Activated T-helper 1 cell treated with anti-CD3 and anti-CD28 coated beads, Interleukin-2, amount 50 U/mL, for 16 hours (primary cell): Measurements from ENCODE around the gene RYR3.
A peak's percentile ranks its signal among the peaks of the same experiment; 100 is the strongest.

ENCODE experiments used
- DNase-seq, 2 donors: peaks; one replicate each; pipeline ENCODE4 v3.0.0-alpha.2; 2020; ENCODE audit warnings: low read depth in 1 of 2, low spot score in 1 of 2

Gene RYR3

DNA sequence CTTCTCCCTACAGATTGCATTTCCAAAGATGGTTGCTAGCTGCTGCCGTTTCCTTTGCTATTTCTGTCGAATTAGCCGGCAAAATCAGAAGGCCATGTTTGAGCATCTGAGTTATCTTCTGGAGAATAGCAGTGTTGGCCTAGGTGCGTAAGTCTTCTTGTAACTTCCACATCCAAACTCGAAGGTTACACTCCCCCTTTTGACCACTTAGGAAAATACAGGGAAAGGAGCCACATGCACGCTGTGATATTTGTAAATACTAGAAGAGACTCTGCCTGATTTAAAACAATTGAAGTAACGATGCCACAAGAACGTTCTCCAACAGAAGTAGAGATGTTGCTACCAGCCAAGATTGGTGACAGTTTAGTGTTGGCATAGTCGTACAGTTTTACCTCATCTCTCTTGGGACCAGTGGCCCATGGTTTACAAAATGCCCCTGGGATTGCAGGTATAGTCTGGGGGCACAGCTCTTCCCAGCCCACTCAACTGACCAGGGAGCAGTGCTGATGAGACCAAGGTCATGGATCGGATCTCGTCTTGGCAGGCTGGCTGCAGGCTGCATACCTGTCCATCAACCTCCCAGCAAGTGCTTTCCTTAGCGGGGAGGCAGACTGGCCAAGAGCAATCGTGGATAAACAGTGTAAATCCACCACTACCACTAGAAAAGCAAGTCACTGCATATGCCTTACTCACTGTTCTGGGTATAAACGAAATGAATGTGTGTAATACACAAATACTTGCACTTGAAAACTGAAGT, 389.1 kb downstream of the RYR3 start:
- DNase-seq: no peak

DNA sequence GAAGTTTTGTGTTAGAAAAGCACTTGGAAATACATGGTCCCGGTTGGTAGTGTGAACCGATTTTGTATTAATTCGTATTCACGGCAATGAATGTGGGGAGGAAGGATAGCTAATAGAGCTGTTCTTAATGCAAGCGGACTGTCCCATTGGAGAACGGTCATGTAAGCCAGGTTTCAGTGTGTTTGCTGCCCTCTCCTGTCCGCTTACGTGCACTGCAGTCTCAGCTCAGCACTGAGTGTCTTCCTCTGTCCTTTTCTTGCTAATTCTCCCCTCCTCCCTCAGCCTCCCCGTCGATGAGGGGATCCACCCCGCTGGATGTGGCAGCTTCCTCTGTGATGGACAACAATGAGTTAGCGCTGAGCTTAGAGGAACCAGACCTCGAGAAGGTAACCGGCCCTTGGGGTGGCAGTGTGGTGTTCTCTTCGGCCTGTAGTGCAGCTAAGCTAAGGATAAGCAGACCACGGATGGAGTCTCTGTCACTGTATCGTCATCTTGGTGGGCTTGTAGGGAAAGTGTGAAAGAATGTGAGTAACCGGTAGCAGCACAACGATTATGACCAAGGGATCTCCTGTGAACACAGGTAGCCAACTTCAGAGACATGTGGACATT, 390.0 kb downstream of the RYR3 start:
- DNase-seq: peak; percentile 26 to 33

DNA sequence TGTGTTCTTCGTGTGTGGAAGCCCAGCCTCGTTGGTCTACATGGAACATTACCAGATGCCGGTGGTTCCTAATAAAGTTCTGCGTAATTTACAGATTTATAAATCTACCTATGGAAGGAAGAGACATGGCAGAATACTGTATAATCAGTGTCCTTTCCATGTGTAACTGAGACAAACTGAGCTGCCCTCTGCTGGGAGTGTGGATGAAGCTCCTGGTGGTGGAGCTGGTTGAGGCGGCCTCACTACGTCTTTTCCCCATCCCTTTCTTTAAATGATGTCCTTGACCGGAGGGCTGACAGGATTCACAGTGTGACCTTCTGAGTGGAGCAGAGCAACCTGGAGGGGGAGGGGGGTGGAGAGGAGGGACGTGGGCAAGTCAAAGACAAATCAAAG, 390.5 kb downstream of the RYR3 start:
- DNase-seq: no peak

DNA sequence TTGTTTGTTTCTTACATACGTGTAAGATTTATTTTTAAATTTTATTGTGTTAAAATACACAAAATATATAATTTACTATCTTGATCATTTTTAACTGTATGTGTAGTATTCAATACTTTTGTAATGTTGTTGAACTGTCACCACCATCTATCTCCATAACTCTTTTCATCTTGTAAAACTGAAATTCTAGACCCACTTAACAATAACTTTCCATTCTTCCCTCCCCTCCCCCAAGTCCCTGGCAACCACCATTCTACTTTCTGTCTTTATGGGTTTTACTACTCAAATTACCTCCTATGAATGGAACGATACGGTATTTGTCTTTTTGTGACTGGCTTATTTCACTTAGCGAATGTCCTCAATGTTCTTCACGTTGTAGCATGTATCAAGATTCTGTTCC, 395.4 kb downstream of the RYR3 start:
- no peak for DNase-seq

DNA sequence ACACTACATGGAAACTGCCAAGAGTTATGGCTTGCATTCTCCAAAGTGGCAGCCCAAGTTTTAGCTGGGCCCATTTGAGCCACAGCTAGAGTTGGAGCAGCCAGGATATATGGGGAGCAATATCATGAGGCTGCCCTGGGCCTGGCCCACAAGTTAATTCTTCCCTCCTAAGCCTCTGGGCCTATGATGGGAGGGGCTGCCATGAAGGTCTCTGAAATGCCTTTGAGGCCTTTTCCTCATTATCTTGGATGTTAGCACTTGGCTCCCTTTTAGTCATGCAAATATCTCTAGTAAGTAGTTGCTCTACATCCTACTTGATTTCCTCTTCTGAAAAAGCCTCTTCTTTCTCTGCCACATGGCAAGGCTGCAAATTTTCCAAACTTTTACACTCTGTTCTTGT, 400.0 kb downstream of the RYR3 start:
- no peak for DNase-seq

DNA sequence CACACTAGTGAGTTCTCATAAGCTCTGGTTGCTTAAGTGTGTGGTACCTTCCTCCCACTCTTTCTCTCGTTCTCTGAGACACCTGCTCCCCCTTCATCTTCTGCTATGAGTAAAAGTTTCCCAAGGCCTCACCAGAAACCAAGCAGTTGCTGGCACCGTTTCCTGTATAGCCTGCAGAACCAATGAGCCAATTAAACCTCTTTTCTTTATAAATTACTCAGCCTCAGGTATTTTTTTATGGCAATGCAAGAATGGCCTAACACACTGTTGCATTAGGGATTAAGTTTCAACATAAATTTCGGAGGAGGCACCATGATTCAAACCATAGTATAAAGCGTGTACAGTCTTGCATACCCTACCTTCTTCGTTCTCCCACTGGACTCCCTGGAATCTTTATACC, 405.3 kb downstream of the RYR3 start:
- DNase-seq: no peak

DNA sequence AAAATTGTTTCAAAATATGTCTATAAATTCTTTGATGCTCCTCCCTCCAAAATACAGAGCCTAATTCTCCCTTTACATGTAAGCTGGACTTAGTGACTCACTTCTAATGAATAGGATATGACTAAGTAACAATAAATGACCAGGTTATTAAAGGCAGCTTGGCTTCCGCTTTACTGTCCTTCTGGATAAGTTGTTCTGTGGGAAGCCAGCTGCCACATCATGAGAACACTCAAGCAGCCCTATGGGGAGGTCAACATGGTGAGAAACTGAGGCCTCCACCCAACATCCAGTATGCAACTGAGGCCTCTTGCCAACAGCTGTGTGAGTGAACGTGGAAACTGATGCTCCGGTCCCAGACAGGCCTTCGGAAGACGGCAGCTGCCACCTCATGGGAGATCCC, 410.2 kb downstream of the RYR3 start:
- no peak for DNase-seq

DNA sequence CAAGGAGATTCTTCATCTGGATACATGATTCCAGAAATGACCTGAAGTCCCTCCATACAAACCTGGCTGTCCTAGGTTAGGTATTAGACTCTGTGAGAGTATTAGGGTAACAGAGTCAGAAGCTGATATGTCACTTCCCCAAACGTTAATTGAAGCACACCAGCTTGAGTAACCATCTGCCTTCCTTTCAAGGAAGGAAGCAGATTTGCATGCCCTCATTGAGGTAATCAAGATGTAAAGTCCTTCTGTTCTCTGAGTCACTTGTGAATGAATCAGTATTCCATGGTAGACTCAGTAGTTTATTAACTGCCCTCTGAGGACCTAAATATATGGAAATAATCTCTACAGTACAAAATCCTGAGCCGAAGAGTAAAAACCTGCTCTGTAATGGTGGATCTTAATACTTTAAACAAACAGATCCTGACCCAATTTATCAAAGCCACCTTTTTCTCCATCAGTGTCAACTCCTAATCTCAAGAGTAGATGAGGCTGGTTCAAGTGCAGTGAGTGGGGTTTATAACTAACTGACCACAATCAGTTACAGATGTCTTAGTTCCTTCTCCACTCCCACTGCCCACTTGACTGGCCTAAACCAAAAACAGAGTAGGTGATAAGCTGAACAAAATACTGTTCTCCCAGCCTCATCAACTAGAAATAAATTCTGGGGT, 411.4 kb downstream of the RYR3 start:
- no peak for DNase-seq

DNA sequence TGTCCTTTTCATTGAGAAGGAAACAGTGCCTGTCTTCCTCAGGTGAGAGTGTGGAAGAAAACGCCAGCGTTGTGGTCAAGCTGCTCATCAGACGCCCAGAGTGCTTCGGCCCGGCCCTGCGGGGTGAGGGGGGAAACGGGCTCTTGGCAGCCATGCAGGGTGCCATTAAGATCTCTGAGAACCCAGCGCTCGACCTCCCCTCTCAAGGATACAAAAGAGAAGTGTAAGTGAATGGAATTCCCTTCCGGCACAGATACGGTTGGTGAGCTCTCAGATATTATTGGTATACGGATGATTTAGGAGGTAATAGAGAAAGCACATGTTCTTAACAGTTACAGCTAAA, 411.9 kb downstream of the RYR3 start:
- DNase-seq: no peak

DNA sequence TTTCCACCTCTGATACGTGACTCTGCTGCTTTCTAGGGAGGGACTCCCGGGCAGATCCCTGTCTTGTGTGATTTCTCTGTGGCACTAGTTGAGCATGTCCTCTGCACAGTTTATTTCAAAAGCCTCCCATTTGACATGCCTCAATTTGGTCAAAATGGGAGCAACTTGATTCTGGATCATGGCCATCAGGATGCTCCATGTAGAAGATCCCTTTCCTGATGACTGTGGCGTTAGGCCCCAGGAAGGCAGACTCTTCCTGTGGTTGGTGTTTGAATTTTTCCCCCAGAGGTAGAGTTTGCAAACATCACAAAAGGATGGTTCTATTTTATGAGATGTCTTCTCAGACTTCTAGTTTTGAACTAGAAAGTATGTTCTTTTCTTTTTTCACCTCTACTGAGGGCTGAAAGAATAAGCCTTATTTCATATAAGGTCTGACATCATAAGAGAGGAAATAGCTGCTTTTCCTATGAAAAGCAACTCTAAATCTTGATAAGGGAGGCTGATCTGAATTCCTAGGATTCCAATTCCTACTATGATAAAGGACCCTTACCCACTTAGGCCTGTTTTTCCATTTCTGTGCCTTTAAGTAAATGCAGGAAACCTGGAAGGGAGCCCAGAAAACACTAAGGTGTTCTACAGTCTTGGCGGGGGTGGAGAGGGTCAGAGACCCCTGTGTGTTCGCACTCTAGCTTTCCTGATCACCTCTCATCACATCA, 413.7 kb downstream of the RYR3 start:
- DNase-seq: no peak

DNA sequence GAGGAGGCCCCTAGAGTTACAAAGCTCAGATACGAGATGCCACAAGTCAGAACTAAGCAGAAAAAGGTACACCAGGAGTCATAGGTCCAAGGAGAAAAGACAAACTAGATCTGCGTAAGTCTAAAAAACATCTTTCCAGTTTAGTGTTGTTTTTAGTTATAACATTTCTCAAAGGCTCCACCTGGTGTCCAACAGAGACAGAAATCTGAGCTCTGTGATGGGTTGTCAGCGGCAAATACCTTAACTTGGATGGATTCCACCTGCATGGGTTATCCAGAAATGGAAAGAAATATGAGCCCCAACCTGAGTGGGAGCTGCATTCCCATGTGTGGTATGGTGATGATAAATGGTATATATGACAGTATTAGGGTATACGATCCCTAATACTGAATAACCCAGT, 418.9 kb downstream of the RYR3 start:
- no peak for DNase-seq

DNA sequence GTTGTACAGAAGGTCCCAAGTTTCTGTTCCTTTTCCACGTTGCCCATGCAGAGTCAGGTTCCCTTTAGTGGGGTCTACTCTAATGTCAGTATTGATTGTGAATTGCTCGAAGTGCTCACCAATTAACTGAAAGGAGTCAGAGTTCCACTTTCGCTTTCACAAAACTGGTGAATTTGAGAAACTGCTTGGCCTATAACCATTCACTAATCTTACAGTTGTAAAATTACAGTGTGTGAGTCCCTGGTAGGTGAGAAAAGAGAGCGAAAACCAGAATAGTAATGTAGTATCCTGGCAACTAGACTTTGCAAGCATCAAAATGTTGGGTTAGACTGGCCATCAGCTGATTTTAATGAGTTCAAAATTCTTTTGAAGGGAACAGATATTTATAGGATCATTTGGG, 420.0 kb downstream of the RYR3 start:
- DNase-seq: no peak

DNA sequence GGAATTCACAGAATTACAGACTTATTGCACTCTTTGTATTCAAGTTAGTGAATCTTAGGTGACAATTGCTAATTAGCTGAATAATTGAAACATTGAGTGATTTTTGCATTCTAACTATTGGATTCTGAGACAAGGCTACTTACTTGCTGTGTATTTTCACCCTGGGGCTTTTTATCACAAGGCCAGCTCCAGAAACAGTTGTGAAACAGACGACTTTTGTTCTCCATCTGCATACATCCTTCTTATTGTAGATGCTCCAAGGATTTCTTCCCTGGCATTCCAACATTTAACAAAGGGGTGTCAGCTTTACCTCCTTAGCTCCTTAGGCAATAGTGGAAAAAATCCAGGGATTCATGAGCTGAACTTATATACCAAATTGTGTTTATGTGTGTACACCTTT, 424.4 kb downstream of the RYR3 start:
- no peak for DNase-seq

DNA sequence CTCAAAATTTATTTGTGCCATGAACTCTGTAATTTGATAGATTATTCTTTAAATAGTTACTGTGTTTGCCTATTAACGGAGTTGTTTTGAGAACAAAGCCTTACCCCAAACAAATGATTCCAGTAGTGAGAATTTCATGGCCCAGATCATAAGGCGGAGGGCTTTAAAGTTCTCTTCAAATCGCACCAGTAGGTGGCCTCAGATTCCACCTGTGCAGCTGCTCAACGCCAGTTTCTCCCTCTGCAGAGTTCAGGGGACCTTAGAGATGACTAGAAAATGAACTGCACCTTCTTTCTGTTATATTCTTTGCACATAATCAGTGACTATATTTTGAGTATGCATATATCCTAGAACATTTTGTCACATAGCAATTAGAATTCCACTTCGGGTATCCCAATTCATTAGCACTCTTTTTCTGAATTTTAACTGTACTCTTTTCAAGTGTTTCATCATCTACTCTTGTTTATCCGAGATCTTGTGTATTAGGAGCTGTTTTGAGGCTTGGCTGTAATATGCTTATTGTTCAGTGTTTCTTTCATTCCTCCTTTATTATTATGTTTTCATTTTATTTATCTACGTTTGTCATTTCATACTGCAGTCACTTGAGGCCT, 425.0 kb downstream of the RYR3 start:
- no peak for DNase-seq

DNA sequence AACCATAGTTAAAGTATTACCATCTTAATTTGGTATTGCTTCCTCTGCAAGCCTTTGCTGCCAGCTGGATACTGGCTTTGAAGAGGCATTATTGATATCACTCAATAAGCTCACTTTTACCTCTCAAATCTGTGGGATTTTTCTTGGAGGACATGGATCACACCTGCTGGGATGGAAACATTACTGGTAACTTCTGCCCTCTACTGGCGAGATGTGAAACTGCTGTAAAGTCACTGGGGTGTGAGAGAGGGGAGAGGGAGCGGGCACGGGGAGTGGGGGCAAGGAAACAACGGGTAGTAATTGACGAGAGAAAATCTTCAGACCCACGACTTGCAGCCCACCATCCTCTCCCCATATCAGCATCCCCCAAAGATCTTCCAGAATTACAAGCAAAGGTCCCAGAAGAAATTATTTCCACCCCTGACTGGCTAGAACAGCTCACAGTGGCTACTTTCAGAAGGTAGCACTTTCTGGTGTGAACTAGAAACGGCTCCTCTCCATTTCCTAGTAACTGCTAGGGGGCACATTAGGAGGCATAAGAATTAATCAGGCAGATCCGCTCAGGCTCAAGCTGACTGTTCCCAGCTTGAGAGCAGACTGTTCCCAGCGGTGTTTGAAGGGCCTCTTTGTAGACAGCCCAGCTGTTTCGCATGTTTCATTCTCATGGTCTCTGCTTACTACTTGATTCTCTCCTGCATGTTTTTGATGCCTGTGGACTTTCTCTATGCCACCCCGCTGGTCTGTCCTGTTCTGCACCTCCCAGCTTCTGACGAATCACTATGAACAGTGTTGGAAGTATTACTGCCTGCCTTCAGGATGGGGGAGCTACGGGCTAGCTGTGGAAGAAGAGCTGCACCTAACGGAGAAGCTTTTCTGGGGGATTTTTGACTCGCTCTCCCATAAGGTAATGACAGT, 427.2 kb downstream of the RYR3 start:
- DNase-seq: no peak

DNA sequence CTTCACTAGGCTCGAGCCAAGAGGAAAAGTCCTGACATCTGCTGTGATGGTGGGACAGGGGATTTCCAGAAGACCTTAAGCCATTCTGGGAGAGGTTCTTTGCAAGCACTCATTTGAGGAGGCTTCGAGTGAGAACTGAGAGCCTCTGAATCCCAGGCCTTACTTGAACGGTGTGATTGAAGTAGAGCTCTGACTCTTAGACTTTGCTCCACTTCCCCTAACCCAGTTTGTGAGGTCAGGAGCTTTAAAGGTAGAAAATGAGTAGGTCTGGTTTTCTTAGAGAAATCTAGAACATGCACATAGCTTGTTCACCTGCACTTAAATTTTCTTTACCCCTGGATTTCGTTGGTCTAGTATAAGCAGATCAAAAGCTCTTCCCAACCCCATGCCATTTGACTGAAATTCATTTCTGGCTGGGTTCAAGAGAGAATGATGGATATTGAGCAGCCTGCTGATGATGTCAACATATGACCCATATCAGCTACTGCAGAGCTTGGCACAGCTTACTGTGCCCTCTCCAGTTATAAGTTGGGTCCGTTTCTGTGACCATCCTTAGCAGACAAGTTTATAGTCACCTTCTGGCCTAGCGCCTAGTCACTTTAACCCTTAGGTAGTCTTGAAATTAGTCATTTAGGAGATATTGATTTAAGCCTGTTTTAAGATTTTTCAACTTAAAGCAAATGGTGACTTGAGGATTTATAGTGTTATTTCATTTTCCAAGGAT, 428.3 kb downstream of the RYR3 start:
- DNase-seq: no peak

DNA sequence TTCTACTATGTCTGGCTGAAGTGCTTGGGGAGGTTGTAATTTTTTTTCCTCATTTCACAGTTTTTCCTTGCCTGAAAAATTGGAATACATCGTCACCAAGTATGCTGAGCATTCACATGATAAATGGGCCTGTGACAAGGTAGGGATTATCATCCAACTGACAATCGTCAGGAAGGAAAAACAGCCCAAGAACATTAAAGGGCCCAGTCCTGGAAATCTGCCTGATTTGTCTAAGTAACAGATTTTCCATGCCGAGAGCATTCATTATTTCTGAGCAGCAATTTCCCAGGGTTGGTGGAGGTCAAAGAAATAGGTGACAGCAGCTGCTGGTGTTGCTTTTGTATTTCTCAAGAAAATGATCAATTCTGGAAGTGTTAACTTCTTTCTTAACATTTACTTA, 431.5 kb downstream of the RYR3 start:
- DNase-seq: no peak

DNA sequence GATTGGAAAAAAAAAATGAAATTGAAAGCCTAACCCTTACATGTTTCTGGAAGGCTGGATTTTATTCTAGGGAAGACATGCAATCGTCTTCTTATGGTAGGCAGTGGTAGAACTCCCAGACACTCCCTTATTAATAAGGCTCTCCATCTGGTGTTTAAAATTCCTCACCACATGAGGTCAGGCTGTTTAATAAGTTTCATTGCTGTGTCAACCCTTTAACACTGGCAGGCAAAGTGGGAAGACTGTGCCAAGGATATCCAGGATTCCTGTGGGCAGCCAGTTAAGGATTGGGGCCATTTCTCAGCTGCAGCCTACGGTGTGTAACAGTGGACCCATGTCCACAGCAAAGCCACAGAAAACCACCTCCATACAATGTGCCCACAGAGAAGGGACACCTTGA, 432.0 kb downstream of the RYR3 start:
- no peak for DNase-seq

DNA sequence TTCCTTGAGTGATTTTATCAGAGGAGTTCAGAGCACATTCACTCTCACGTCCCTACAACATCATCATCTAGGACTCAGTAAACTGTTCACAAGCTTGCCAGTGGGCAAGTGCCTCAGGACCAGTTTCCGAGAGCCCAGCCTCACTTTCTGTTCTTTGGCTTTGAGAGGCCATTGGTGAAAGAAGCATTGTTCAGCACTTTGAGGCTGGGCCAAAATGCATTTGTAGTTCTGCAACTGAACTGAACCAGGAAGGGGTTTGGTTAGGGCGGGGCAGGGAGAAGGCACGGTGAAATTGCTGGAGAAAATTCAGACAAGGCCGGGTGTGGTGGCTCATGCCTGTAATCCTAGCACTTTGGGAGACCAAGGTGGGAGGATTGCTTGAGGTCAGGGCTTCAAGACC, 435.4 kb downstream of the RYR3 start:
- DNase-seq: no peak

DNA sequence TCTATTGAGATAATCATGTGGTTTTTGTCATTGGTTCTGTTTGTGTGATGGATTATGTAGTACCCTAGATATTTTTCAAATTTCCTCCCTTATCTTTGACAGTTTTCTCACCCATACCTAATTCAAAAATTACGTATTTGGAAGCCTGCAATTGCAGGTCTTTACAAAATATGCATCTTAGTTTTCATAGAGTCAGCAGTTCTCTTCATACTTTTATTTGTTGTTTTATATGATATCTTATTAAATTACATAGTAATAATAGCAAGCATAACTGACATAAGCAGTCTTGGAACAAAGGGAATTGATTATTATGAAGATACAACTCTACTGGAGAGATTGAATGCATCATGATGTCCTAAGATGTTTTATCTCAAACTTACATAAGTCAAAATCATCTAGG, 442.2 kb downstream of the RYR3 start:
- DNase-seq: no peak
